Measurements from ENCODE around the gene PTPN23.

Gene PTPN23

DNA sequence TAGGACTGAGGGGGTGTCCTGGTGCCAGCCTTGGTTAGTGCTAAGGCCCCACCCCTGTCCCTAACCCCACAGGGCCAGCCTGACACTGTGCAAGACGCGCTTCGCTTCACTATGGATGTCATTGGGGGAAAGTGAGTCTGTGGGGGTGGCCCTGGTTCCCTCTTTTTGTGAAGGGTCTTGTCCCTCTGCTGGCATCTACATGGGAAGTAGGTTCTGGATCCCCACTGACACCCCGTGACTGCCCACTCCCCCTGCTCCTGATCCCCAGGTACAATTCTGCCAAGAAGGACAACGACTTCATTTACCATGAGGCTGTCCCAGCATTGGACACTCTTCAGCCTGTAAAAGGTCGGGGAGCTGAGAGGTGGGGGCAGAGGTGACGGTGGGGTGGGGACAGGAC is 26.4 kb downstream of the PTPN23 start:
- DNase-seq (ENCODE audit: low spot score), result no peak

GRCh38 chr3:47407896-47408838 is 27.3 kb downstream of the PTPN23 start:
- DNase-seq (ENCODE audit: low spot score), result peak; percentile 17

DNA sequence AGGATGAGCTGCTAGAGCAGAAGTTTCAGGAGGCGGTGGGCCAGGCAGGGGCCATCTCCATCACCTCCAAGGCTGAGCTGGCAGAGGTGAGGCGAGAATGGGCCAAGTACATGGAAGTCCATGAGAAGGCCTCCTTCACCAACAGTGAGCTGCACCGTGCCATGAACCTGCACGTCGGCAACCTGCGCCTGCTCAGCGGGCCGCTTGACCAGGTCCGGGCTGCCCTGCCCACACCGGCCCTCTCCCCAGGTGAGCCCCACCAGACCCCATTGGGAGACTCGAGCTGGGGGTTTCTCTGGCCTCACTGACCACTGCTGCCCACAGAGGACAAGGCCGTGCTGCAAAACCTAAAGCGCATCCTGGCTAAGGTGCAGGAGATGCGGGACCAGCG is 28.0 kb downstream of the PTPN23 start:
- DNase-seq (ENCODE audit: low spot score), result no peak

- DNase-seq (ENCODE audit: low spot score), result no peak
Measured at GRCh38 chr3:47409284-47409683, 28.5 kb downstream of the PTPN23 start.

DNA sequence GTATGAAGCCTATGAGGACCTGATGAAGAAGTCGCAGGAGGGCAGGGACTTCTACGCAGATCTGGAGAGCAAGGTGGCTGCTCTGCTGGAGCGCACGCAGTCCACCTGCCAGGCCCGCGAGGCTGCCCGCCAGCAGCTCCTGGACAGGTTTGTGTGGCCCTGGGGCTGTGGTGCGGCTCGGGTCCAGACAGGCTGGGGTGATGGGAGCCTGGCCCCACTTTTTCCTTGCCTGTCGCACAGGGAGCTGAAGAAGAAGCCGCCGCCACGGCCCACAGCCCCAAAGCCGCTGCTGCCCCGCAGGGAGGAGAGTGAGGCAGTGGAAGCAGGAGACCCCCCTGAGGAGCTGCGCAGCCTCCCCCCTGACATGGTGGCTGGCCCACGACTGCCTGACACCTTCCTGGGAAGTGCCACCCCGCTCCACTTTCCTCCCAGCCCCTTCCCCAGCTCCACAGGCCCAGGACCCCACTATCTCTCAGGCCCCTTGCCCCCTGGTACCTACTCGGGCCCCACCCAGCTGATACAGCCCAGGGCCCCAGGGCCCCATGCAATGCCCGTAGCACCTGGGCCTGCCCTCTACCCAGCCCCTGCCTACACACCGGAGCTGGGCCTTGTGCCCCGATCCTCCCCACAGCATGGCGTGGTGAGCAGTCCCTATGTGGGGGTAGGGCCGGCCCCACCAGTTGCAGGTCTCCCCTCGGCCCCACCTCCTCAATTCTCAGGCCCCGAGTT is 29.0 kb downstream of the PTPN23 start:
- peak; percentile 10 for DNase-seq (ENCODE audit: low spot score)

GRCh38 chr3:47410417-47410720 is 29.5 kb downstream of the PTPN23 start:
- no peak for DNase-seq (ENCODE audit: low spot score)

DNA sequence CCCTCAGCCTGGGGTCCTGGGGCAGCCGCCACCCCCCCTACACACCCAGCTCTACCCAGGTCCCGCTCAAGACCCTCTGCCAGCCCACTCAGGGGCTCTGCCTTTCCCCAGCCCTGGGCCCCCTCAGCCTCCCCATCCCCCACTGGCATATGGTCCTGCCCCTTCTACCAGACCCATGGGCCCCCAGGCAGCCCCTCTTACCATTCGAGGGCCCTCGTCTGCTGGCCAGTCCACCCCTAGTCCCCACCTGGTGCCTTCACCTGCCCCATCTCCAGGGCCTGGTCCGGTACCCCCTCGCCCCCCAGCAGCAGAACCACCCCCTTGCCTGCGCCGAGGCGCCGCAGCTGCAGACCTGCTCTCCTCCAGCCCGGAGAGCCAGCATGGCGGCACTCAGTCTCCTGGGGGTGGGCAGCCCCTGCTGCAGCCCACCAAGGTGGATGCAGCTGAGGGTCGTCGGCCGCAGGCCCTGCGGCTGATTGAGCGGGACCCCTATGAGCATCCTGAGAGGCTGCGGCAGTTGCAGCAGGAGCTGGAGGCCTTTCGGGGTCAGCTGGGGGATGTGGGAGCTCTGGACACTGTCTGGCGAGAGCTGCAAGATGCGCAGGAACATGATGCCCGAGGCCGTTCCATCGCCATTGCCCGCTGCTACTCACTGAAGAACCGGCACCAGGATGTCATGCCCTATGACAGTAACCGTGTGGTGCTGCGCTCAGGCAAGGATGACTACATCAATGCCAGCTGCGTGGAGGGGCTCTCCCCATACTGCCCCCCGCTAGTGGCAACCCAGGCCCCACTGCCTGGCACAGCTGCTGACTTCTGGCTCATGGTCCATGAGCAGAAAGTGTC is 30.2 kb downstream of the PTPN23 start:
- peak; percentile 9 for DNase-seq (ENCODE audit: low spot score)

DNA sequence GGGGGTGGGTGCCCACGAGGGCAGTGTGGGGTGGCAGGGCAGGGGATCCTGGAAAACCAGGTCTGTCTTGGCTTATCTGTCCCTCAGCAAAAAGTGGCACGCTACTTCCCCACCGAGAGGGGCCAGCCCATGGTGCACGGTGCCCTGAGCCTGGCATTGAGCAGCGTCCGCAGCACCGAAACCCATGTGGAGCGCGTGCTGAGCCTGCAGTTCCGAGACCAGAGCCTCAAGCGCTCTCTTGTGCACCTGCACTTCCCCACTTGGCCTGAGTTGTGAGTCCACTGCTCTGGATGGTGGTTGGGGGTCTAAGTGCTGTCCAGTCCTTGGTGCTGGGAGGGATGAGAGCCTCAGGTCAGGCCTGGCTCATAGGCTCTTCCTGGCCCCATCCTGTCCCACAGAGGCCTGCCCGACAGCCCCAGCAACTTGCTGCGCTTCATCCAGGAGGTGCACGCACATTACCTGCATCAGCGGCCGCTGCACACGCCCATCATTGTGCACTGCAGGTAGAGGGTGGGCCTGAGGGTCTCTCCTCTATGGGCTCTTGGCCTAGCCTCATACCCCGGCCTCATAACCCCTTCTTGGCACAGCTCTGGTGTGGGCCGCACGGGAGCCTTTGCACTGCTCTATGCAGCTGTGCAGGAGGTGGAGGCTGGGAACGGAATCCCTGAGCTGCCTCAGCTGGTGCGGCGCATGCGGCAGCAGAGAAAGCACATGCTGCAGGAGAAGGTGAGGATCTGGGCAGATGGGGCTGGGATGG is 31.1 kb downstream of the PTPN23 start:
- DNase-seq (ENCODE audit: low spot score), result peak; percentile 7

DNA sequence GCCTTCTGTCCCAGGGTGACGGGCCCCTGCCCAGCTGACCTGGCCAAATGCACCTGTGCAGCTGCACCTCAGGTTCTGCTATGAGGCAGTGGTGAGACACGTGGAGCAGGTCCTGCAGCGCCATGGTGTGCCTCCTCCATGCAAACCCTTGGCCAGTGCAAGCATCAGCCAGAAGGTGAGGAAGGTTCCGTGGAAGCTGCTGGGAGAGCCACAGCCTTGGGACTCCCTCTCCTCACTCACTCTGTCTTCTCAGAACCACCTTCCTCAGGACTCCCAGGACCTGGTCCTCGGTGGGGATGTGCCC is 31.6 kb downstream of the PTPN23 start:
- DNase-seq (ENCODE audit: low spot score), result no peak

GRCh38 chr3:47412842-47413520 is 32.2 kb downstream of the PTPN23 start:
- DNase-seq (ENCODE audit: low spot score), result peak; percentile 25

GRCh38 chr3:47413751-47414150 is 32.9 kb downstream of the PTPN23 start:
- DNase-seq (ENCODE audit: low spot score), result peak; percentile 9

- DNase-seq (ENCODE audit: low spot score), result peak; percentile 13
Measured at GRCh38 chr3:47414161-47414564, 33.3 kb downstream of the PTPN23 start.

DNA sequence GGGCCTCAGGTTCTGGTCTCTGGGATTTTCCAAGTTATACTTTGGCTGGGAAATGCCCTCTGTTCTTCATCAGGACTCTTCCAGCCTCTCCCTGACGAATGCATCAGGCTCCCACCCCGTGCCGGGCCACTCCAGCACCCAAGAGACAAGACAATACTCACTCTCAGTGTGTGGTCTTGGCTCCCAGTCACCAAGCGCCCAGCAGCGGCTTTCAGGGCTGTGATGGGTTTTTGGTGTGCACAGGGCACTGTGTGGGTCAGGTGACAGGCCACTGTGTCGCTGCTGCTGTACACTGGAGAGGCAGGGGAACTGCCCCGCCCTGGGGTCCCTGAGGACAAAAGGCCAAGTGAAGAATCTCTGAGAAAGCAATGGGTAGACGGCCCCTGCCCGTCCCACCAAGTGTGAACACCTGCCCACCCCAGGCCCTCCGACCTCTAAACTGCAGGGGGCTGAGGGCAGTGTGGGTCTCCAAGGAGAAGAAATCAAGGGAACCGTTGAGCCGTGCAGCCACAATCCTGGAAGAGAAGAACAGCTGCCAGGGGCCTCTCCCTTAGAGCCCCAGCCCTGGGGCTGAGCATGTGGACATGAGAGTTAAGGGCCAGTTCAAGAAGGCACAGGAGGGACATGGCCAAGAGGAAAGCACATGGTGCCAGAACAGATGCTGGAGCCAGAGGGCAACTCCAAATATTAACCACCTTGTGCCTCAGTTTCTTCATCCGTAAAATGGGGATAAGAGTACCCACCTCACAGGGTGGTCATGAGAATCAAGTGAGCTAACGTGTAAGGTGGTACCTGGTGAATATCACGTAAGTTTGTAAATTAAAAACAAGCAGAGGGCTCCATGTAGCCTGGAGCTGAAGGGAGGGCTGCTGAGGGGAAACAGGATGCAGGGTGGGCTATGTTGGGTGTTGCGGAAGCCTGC is 34.1 kb downstream of the PTPN23 start:
- DNase-seq (ENCODE audit: low spot score), result no peak

DNA sequence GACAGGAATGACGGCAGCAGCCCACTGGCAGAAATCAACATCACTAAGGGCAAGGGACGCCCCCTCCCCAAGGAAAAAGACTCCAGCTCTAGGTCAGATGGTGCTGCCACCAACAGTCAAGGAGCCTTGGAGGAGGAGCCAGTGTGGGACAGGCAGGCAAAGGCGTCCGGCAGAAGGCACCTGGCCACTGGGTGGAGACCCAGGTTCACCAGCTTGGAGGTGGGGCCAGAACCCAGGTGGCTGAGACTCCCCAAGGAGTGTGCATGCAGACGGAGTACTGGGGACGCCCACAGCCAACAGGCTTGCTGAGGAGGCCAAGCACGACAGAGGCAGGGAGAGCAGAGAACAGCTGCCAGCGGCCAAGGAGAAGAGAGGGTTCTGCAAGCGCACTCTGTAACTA is 35.2 kb downstream of the PTPN23 start:
- peak; percentile 13 for DNase-seq (ENCODE audit: low spot score)

DNA sequence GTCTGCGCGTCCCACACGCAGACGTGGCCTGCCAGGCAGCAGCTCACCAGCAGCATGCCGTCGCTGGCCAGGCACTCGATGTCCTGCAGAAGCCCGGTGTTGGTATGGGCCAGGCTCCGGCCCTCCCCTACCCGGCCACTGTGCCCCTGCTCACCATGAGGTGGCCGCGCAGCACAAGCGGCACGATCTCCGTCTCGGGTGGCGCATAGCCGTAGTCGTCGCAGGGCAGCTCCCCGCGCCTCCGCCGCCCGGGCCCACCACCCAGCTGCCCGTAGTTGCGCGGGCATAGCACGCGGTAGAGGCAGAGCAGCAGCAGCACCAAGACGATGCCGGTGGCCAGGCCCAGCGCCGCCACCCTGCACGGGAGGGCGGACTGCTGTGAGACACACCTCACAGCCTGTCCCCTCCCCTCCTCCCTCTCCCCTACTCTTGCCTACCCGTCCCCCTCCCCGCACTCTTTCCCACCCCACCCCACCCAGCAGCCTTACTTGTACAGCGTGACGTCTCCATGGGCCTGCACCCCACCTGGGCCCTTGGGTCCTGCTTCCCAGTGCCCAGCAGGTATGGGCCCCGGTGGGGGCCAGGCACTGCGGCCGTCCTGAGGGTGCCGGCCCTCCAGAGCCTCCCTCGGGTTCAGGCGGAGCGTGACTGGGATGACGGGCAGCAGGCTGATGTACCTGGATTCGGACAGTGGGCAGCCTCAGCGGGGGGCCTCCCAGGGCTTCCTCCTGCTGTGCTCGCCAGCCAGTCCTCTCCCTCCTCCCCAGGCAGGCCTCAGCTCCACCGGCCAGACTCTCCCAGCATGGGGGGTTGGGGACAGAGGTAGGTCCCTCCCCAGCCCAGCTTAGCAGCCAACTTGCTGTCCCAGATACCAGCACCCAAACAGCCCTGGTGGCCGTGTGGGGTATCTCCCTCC is 37.6 kb downstream of the PTPN23 start:
- peak; percentile 33 for DNase-seq (ENCODE audit: low spot score)

DNA sequence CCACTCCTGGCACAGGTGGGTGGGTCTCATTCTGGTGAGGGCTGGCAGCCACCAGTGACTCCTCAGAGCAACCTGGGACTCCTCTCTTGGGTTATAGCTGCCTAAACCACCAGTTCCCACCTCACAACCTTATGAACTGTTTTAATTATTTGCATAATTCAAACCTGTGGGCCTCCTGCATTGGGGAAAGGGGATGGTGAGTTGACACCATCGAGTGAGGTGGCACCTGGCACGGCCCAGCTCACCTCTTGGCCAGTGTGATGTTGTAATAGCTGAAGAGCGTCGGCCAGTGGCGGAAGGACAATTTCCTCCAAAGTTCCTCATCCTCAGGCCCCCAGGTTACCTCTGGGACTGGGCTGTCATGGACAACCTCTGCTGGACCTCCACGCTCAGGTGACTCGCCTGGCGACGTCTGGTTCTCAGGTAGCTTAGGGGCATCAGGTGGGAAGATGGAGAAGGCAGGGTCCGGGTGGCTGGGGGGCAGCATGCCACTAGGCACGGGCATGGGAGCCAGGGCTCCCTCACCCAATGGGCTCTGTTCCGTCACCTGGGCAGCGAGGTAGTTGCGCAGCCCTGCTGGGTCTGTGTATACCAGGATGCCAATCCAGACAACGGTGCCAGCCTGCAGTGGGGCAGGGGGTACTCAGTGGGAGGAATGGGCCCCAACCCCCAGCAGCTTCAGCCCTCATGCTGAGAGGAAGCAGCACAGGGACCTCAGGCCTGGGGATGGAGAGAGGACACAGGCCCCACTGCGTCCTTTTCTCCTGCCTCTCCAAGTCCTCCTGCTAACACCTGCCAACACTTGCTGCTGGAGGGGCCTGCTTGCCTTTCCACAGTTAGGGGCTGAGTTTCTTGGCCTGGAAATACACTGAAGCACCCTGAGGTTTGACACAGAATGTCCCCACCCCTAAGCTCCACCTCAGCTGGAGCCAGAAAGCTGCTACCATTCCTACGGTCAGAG is 38.5 kb downstream of the PTPN23 start:
- no peak for DNase-seq (ENCODE audit: low spot score)

GRCh38 chr3:47420044-47420430 is 39.2 kb downstream of the PTPN23 start:
- DNase-seq (ENCODE audit: low spot score), result no peak
